HL-60/S4 treated with phorbol 12-myristate 13-acetate at 8.2 ng/mL for 4 days and 3 days (cell line): ENCODE results near the gene CAPN3.

Experiments
- in situ Hi-C: fragments of 300-500 bp; cut with MboI; formaldehyde crosslinking; loops from 2 replicates; pipeline ENCODE4 v1.15.0; 2022; ENCODE audit warnings: low sequenced_read_pairs

Gene CAPN3

GRCh38 chr15:42392309-42393024, 33.2 kb downstream of the CAPN3 start:
- in situ Hi-C loops = no loop called here

- in situ Hi-C loops = no loop called here
Measured at GRCh38 chr15:42394106-42394505, 34.8 kb downstream of the CAPN3 start.

GRCh38 chr15:42395838-42396237, 36.5 kb downstream of the CAPN3 start:
- in situ Hi-C loops = no loop called here

- in situ Hi-C loops = no loop called here
Measured at GRCh38 chr15:42401544-42402454, 42.5 kb downstream of the CAPN3 start.

GRCh38 chr15:42402455-42403205, 43.3 kb downstream of the CAPN3 start:
- in situ Hi-C loops = no loop called here

- in situ Hi-C loops = no loop called here
Measured at GRCh38 chr15:42403389-42403788, 44.1 kb downstream of the CAPN3 start.

- in situ Hi-C loops = no loop called here
Measured at GRCh38 chr15:42404461-42405235, 45.3 kb downstream of the CAPN3 start.

- in situ Hi-C loops = no loop called here
Measured at GRCh38 chr15:42405863-42406482, 46.7 kb downstream of the CAPN3 start.

GRCh38 chr15:42408178-42408577, 48.9 kb downstream of the CAPN3 start:
- in situ Hi-C loops = no loop called here

- in situ Hi-C loops = no loop called here
Measured at GRCh38 chr15:42409011-42409410, 49.7 kb downstream of the CAPN3 start.

- in situ Hi-C loops = no loop called here
Measured at GRCh38 chr15:42411884-42412283, 52.6 kb downstream of the CAPN3 start.

GRCh38 chr15:42413920-42414319, 54.6 kb downstream of the CAPN3 start:
- in situ Hi-C loops = no loop called here

- in situ Hi-C loops = no loop called here
Measured at GRCh38 chr15:42419369-42419768, 60.1 kb downstream of the CAPN3 start.

GRCh38 chr15:42421376-42421775, 62.1 kb downstream of the CAPN3 start:
- in situ Hi-C loops = no loop called here

GRCh38 chr15:42427429-42428223, 68.3 kb downstream of the CAPN3 start:
- in situ Hi-C loops = no loop called here

- in situ Hi-C loops = no loop called here
Measured at GRCh38 chr15:42444415-42445063, 85.2 kb downstream of the CAPN3 start.

GRCh38 chr15:42445551-42445950, 86.2 kb downstream of the CAPN3 start:
- in situ Hi-C loops = no loop called here

- in situ Hi-C loops = no loop called here
Measured at GRCh38 chr15:42447599-42447998, 88.3 kb downstream of the CAPN3 start.

- in situ Hi-C loops = no loop called here
Measured at GRCh38 chr15:42448281-42448680, 89.0 kb downstream of the CAPN3 start.
